H1 (cell line): ENCODE results near the gene HIVEP3. TPM values are rescaled to one million over a fixed set of nuclear protein-coding genes. Genes with fewer than 3 reads are reported as not detected.

ENCODE experiments used
- CTCF ChIA-PET: fragments of 300-600 bp; sonication (Branson Sonifier 250); formaldehyde crosslinking; loops from one replicate; lab custom pipeline; 2021; ENCODE audit not compliant: partially characterized antibody; lab: Charles Lee
- POLR2A ChIA-PET: fragments of 300-600 bp; sonication (Branson Sonifier 250); formaldehyde crosslinking; loops from one replicate; lab custom pipeline; 2021; ENCODE audit warnings: inconsistent platforms; ENCODE audit not compliant: partially characterized antibody; lab: Charles Lee
- DNase-seq, 2 experiments: peaks; one replicate each; pipeline versions ENCODE4 v3.0.0 to v3.0.0-alpha.2; 2010 to 2022; ENCODE audit warnings: low spot score in 2 of 2, low read depth in 1 of 2, mixed read lengths in 1 of 2
- FAIRE-seq: peaks from 2 replicates; lab custom pipeline; 2011; peaks lifted over from hg19 to GRCh38; lab: Jason Lieb, UNC
- H2AFZ ChIP-seq: 2 replicates; pipeline ENCODE4 v1.8.1; 2012; ENCODE audit warnings: low read length, inconsistent platforms
- H2AK5ac ChIP-seq: 2 replicates; pipeline ENCODE4 v1.6.1; 2013; ENCODE audit warnings: low read depth, low read length
- H2BK120ac ChIP-seq: replicated peaks from 2 replicates; pipeline ENCODE3; 2013; ENCODE audit warnings: low read depth, low read length, inconsistent platforms
- H2BK12ac ChIP-seq: 2 replicates; pipeline ENCODE4 v1.6.1; 2013; ENCODE audit warnings: low read depth, low read length
- H2BK15ac ChIP-seq: 2 replicates; pipeline ENCODE4 v1.6.1; 2013; ENCODE audit warnings: low read length
- H2BK20ac ChIP-seq: 2 replicates; pipeline ENCODE4 v1.6.1; 2013; ENCODE audit warnings: low read length
- H2BK5ac ChIP-seq: 2 replicates; pipeline ENCODE4 v1.6.1; 2013; ENCODE audit warnings: low read depth, low read length
- H3K14ac ChIP-seq: 2 replicates; pipeline ENCODE4 v1.6.1; 2013; ENCODE audit warnings: inconsistent platforms; ENCODE audit not compliant: insufficient read length
- H3K18ac ChIP-seq: 2 replicates; pipeline ENCODE4 v1.6.1; 2013; ENCODE audit warnings: low read length; ENCODE audit errors: extremely low read depth
- H3K23ac ChIP-seq: 2 replicates; pipeline ENCODE4 v1.6.1; 2013; ENCODE audit warnings: inconsistent platforms; ENCODE audit not compliant: insufficient read length
- H3K23me2 ChIP-seq: 2 replicates; pipeline ENCODE4 v1.6.1; 2013; ENCODE audit warnings: low read depth, low read length
- H3K27ac ChIP-seq: 2 replicates; pipeline ENCODE4 v1.6.1; 2011; ENCODE audit warnings: low read depth, low read length, inconsistent platforms
- H3K27me3 ChIP-seq, 4 experiments: replicated peaks in 1 of 4; 1 replicate in 1 of 4; 2 replicates in 3 of 4; pipeline versions ENCODE4 v1.6.1 to v1.8.1; 2011 to 2013; ENCODE audit warnings: low read length in 3 of 4, mild to moderate bottlenecking in 3 of 4, inconsistent platforms in 2 of 4, mixed read lengths in 2 of 4, moderate library complexity in 1 of 4; ENCODE audit not compliant: control insufficient read depth in 3 of 4, insufficient read depth in 3 of 4; ENCODE audit errors: extremely low read depth in 1 of 4
- H3K36me3 ChIP-seq, 4 experiments: 2 replicates each; pipeline versions ENCODE4 v1.6.1 to v1.8.1; 2011 to 2013; ENCODE audit warnings: mild to moderate bottlenecking in 4 of 4, low read length in 3 of 4, moderate library complexity in 2 of 4, control low read depth in 1 of 4, inconsistent platforms in 1 of 4; ENCODE audit not compliant: insufficient read depth in 4 of 4, control insufficient read depth in 2 of 4
- H3K4ac ChIP-seq: replicated peaks from 2 replicates; pipeline ENCODE3; 2013; ENCODE audit warnings: low read length, low read depth, mixed read lengths, inconsistent platforms; ENCODE audit not compliant: insufficient read length
- H3K4me1 ChIP-seq, 4 experiments: replicated peaks in 1 of 4; 1 replicate in 1 of 4; 2 replicates in 3 of 4; pipeline versions ENCODE4 v1.6.1 to v1.8.1; 2011 to 2013; ENCODE audit warnings: low read length in 3 of 4, inconsistent platforms in 2 of 4, mixed read lengths in 1 of 4; ENCODE audit not compliant: insufficient read depth in 4 of 4, control insufficient read depth in 3 of 4
- H3K4me2 ChIP-seq, 2 experiments: 2 replicates each; pipeline versions ENCODE4 v1.6.1 to v1.8.1; 2011 to 2013; ENCODE audit warnings: low read depth in 2 of 2, low read length in 2 of 2, control low read depth in 1 of 2, inconsistent platforms in 1 of 2, mild to moderate bottlenecking in 1 of 2; ENCODE audit not compliant: insufficient read depth in 1 of 2
- H3K4me3 ChIP-seq, 4 experiments: fragments of 200-600, 300-600 bp in 1 of 4; sonication (generic), shearing (Covaris generic), sonication (Bioruptor Twin) in 1 of 4; 2 replicates each; pipeline versions ENCODE4 v1.5.1 to v1.8.1; 2011 to 2016; ENCODE audit warnings: low read length in 4 of 4, low read depth in 3 of 4, control low read depth in 2 of 4, inconsistent platforms in 2 of 4, mild to moderate bottlenecking in 2 of 4, mixed read lengths in 1 of 4, moderate library complexity in 1 of 4; ENCODE audit not compliant: insufficient read depth in 2 of 4; ENCODE audit errors: extremely low read depth in 1 of 4
- H3K56ac ChIP-seq: replicated peaks from 2 replicates; pipeline ENCODE3; 2013; ENCODE audit warnings: low read depth, mild to moderate bottlenecking, mixed read lengths, low read length, inconsistent platforms; ENCODE audit not compliant: insufficient read length
- H3K79me1 ChIP-seq: 2 replicates; pipeline ENCODE4 v1.6.1; 2013; ENCODE audit warnings: low read depth, low read length, control low read depth
- H3K79me2 ChIP-seq, 2 experiments: 2 replicates each; pipeline versions ENCODE4 v1.6.1 to v1.8.1; 2012 to 2013; ENCODE audit warnings: low read length in 2 of 2, mild to moderate bottlenecking in 2 of 2, inconsistent platforms in 1 of 2; ENCODE audit not compliant: insufficient read depth in 2 of 2, control insufficient read depth in 1 of 2
- H3K9ac ChIP-seq, 4 experiments: replicated peaks in 1 of 4; 1 replicate in 1 of 4; 2 replicates in 3 of 4; pipeline versions ENCODE4 v1.6.1 to v1.8.1; 2011 to 2013; ENCODE audit warnings: low read depth in 3 of 4, low read length in 3 of 4, control low read depth in 2 of 4, mild to moderate bottlenecking in 2 of 4, moderate library complexity in 2 of 4, inconsistent platforms in 1 of 4; ENCODE audit errors: extremely low read depth in 1 of 4
- H3K9me3 ChIP-seq, 2 experiments: 2 replicates each; pipeline versions ENCODE4 v1.6.1 to v1.8.1; 2012 to 2013; ENCODE audit warnings: mild to moderate bottlenecking in 2 of 2, moderate library complexity in 2 of 2, control low read depth in 1 of 2, inconsistent platforms in 1 of 2, low read depth in 1 of 2, low read length in 1 of 2, mixed read lengths in 1 of 2; ENCODE audit not compliant: insufficient read depth in 2 of 2
- H4K20me1 ChIP-seq, 2 experiments: replicated peaks in 1 of 2; 2 replicates each; pipeline versions ENCODE3 to v1.8.1; 2011 to 2013; ENCODE audit warnings: inconsistent platforms in 2 of 2, low read length in 2 of 2, mild to moderate bottlenecking in 1 of 2; ENCODE audit not compliant: insufficient read depth in 2 of 2, control insufficient read depth in 1 of 2
- H4K5ac ChIP-seq: 2 replicates; pipeline ENCODE4 v1.6.1; 2013; ENCODE audit warnings: low read length, low read depth, mixed read lengths, inconsistent platforms; ENCODE audit not compliant: insufficient read length
- H4K8ac ChIP-seq: 2 replicates; pipeline ENCODE4 v1.8.0; 2013; ENCODE audit warnings: mild to moderate bottlenecking, moderate library complexity, low read length, inconsistent platforms; ENCODE audit not compliant: insufficient read depth; ENCODE audit errors: extremely low read depth
- H4K91ac ChIP-seq: replicated peaks from 2 replicates; pipeline ENCODE3; 2013; ENCODE audit warnings: low read length, mixed read lengths, inconsistent platforms; ENCODE audit not compliant: insufficient read length
- GTF2F1 ChIP-seq: IDR thresholded peaks from 2 replicates; pipeline ENCODE4 v1.6.1; 2012; ENCODE audit warnings: low read depth, low read length, improper control_type of control experiment, borderline replicate concordance
- HDAC6 ChIP-seq: IDR thresholded peaks from one replicate; pipeline ENCODE4 v1.7.1; 2012; ENCODE audit warnings: low read depth, mild to moderate bottlenecking, inconsistent platforms, low read length, moderate library complexity
- TEAD4 ChIP-seq: IDR thresholded peaks from 2 replicates; pipeline ENCODE4 v1.6.1; 2012; ENCODE audit warnings: low read depth, low read length, inconsistent platforms, mixed read lengths
- WGBS, 2 experiments: shearing (Covaris generic) in 1 of 2; methylation state at CpG; one replicate each; pipeline versions ENCODE4 v1.1.6 to v1.1.7; 2013 to 2015; ENCODE audit warnings: low lambda C conversion rate in 2 of 2, mixed read lengths in 2 of 2, inconsistent platforms in 1 of 2, low coverage in 1 of 2, missing lambda C conversion rate in 1 of 2; ENCODE audit not compliant: insufficient replicate concordance in 2 of 2, insufficient coverage in 1 of 2, insufficient read length in 1 of 2; ENCODE audit errors: extremely low coverage in 1 of 2, missing lambda C conversion rate in 1 of 2; 5-methylcytosine and 5-hydroxymethylcytosine counted together
- polyA plus RNA-seq, 7 experiments: library from polyadenylated mRNA; depleted of rRNA in 3 of 7; stranded (reverse) in 5 of 7; unstranded in 2 of 7; fragments of >200 nt in 5 of 7; fragments of 200-250 nt in 2 of 7; gene quantifications; 1 replicate in 5 of 7; 2 replicates in 1 of 7; 4 replicates in 1 of 7; pipeline versions ENCODE4 v1.2.1 to v1.2.3, GENCODE V29; 2011 to 2013; ENCODE audit warnings: missing spikeins in 2 of 7, mixed read lengths in 2 of 7
- total RNA-seq: library from RNA; stranded (reverse); fragmentation: NEBNext Ultra II Directional; extraction: Animal tissue kit (Norgen Biotek cat#: 25700); gene quantifications from 2 replicates; pipeline ENCODE4 v1.2.1, GENCODE V29; 2021
- TF ChIP-seq, protein P1 (sequence below): IDR thresholded peaks from 2 replicates; pipeline ENCODE4 v1.6.1; 2012; ENCODE audit warnings: inconsistent platforms

Gene HIVEP3
- total and polyA plus RNA-seq, 2 of the 8 experiments (the other 6 are each of a cell fraction or from before 2014, with no cell fraction given) = 0.24 to 0.69 TPM

- H2BK120ac ChIP-seq = no peak overlapping the region
- H3K79me1 ChIP-seq = no peaks in the 10 kb centered on the region
- POLR2A ChIA-PET = no interaction called here
- no peak overlapping the region for H3K14ac ChIP-seq
- no peaks in the 10 kb centered on the region for H4K20me1 ChIP-seq
- TF ChIP-seq GTF2F1 (no peak), HDAC6 (no peak), TEAD4 (no peak)
- TF ChIP-seq, protein P1, sequence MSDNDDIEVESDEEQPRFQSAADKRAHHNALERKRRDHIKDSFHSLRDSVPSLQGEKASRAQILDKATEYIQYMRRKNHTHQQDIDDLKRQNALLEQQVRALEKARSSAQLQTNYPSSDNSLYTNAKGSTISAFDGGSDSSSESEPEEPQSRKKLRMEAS = no peak
- H4K91ac ChIP-seq = no peak overlapping the region
- H3K79me2 ChIP-seq = no peaks in the 10 kb centered on the region
- 73% methylated on average over 11 of the region's 11 CpGs; no CpG with 5 or more reads in 1 of the 2 experiments for WGBS, 2 experiments
- no peak overlapping the region for H3K56ac ChIP-seq
- no peak overlapping the region for H3K27ac ChIP-seq
- FAIRE-seq = no peak
- no peaks in the 10 kb centered on the region for H3K36me3 ChIP-seq
- H3K27me3 ChIP-seq = no peaks in the 10 kb centered on the region
- H2AK5ac ChIP-seq = no peak overlapping the region
- no peak overlapping the region for H2AFZ ChIP-seq
- H3K4me2 ChIP-seq = no peak overlapping the region
- H2BK15ac ChIP-seq = no peak overlapping the region; the same call in 1 of the 2 replicates
- no peak overlapping the region for H3K4ac ChIP-seq
- H3K9me3 ChIP-seq = no peaks in the 10 kb centered on the region
- H3K4me1 ChIP-seq = peaks cover 0 to 7% (median 0%) of the 10 kb centered on the region in 4 experiments; a peak in 6 of 7 replicates
- no peaks in the 10 kb centered on the region for H3K23me2 ChIP-seq
- H3K4me3 ChIP-seq = no peak overlapping the region
- no peak overlapping the region for H3K23ac ChIP-seq
- H4K5ac ChIP-seq = no peak overlapping the region
- no peak overlapping the region for H4K8ac ChIP-seq
- CTCF ChIA-PET = interaction anchor here (1.2 to 2.0 kb wide), 2 partner anchors 73 to 205 kb away, joined by 3 to 5 read pairs; no protein-coding TSS in a partner anchor
- no peak overlapping the region for H3K9ac ChIP-seq
- H2BK12ac ChIP-seq = no peak overlapping the region
- H2BK20ac ChIP-seq = no peak overlapping the region
- no peak overlapping the region for H3K18ac ChIP-seq
- H2BK5ac ChIP-seq = no peak overlapping the region
- DNase-seq = no peak
Measured at GRCh38 chr1:41783189-41783639, 135.5 kb downstream of the HIVEP3 start.
